ENCODE data around the gene TDP1. TPM values are rescaled to one million over a fixed set of nuclear protein-coding genes. Genes with fewer than 3 reads are reported as not detected.

TDP1 gene
- total and polyA plus RNA-seq, 2 of the 4 experiments (the other 2 are of a cell fraction), result 23.3 to 53.1 TPM

DNA sequence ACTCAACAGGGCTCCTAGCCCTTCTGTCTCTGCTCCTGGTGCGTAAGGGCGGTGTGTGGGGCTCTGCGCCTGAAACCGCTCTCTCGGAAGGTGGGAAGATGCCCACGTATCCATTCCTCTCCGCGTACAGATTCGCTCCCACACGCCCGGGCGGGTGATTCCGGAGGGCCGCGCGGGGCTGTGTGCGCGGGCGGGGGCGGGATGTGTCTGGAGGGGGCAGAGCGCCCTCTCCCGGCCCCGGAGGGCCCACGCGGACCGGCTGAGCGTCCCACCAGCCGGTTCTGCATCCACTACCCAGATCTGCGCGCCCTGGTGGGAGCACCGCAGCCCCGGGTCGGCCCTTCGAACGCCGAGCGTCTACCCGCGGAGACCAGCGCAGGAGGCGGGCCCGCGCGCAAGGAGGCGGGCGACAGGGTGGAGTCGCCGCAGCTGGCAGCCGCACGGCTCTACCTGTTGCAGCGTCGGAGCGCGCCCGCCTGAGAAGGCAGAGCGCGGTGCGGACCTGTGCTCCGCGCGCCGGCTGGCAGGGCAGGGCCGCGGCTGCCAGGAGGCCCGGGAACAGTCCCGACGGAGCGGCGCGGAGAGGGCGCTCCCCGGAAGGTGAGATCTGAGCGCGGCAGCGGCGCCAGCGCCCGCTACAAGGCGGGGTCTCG is 104.7 kb downstream of the TDP1 start:
- H2BK5ac ChIP-seq (ENCODE audit: low read depth, low read length, poor library complexity, severe bottlenecking), result no peak overlapping the region
- no peaks in the 10 kb centered on the region for H4K20me1 ChIP-seq (ENCODE audit: insufficient read depth, low read length)
- in situ Hi-C loops (cut with MboI; ENCODE audit: low sequenced_read_pairs), result no loop called here
- no peak overlapping the region for H2AK5ac ChIP-seq (ENCODE audit: low read depth, low read length)
- H3K4ac ChIP-seq (ENCODE audit: low read depth, low read length), result no peak overlapping the region
- H3K9me1 ChIP-seq (ENCODE audit: insufficient read depth, low read length), result no peaks in the 10 kb centered on the region
- H3K4me1 ChIP-seq (ENCODE audit: control insufficient read depth, insufficient read depth, low read length), result peaks cover 4% of the 10 kb centered on the region; the same call in 1 of the 2 replicates
- H3K9ac ChIP-seq (ENCODE audit: low read depth, low read length), result peak overlapping the region; percentile 65
- H2BK20ac ChIP-seq (ENCODE audit: low read depth, low read length), result no peak overlapping the region
- H3K23ac ChIP-seq (ENCODE audit: low read depth, low read length), result no peak overlapping the region
- H2BK120ac ChIP-seq (ENCODE audit: low read depth, low read length), result no peak overlapping the region
- no peak overlapping the region for H4K8ac ChIP-seq (ENCODE audit: low read depth in 2 of 2, low read length in 2 of 2)
- H4K91ac ChIP-seq (ENCODE audit: insufficient read depth, low read depth, low read length), result no peak overlapping the region
- peaks cover 60% of the 10 kb centered on the region for H3K27me3 ChIP-seq (ENCODE audit: control insufficient read depth, insufficient read depth, low read length)
- H3K4me2 ChIP-seq (ENCODE audit: low read depth, low read length), result peak overlapping the region; percentile 95
- DNase-seq (peak; percentile 51), ATAC-seq (ENCODE audit: low read depth) (peak; percentile 91)
- H2AFZ ChIP-seq (replicated peaks; ENCODE audit: low read length, poor library complexity), result peak overlapping the region; percentile 86
- no peaks in the 10 kb centered on the region for H3K79me1 ChIP-seq (ENCODE audit: low read depth in 1 of 2, low read length in 2 of 2)
- no peaks in the 10 kb centered on the region for H3K36me3 ChIP-seq (ENCODE audit: control insufficient read depth, insufficient read depth, low read length)
- no peak overlapping the region for H3K18ac ChIP-seq (ENCODE audit: low read depth, low read length)
- WGBS, 2 experiments (ENCODE audit: extremely low coverage in 2 of 2, insufficient read length in 1 of 2), result 0% methylated on average over 20 of the region's 80 CpGs; no CpG with 5 or more reads in 1 of the 2 experiments
- 0 out of 2 replicates have a peak, but pooled peaks cover 2% of the 10 kb centered on the region for H3K9me3 ChIP-seq (ENCODE audit: control insufficient read depth, insufficient read depth, low read length)
- no peak overlapping the region for H3K27ac ChIP-seq (ENCODE audit: insufficient read depth, low read length)
- intact Hi-C loops (cut with micrococcal nuclease), result loop anchor here (1.0 kb wide), 1 partner anchor 87 kb away; no protein-coding TSS in a partner anchor
- H2AK9ac ChIP-seq (replicated peaks; ENCODE audit: low read depth, low read length, poor library complexity), result peak overlapping the region; percentile 50
- dilution Hi-C loops (cut with HindIII; ENCODE audit: low sequenced_read_pairs, unreplicated experiment), result no loop called here
- TF ChIP-seq RCOR1 (IDR thresholded peaks at IDR 0.05; ENCODE audit: insufficient replicate concordance, low read length), result no peak
- no peak for TF ChIP-seq RFX5 (IDR thresholded peaks at IDR 0.05; ENCODE audit: low read depth, low read length)
- TF ChIP-seq, protein P1, sequence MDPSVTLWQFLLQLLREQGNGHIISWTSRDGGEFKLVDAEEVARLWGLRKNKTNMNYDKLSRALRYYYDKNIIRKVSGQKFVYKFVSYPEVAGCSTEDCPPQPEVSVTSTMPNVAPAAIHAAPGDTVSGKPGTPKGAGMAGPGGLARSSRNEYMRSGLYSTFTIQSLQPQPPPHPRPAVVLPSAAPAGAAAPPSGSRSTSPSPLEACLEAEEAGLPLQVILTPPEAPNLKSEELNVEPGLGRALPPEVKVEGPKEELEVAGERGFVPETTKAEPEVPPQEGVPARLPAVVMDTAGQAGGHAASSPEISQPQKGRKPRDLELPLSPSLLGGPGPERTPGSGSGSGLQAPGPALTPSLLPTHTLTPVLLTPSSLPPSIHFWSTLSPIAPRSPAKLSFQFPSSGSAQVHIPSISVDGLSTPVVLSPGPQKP (IDR thresholded peaks at IDR 0.05; ENCODE audit: borderline replicate concordance, low read depth, low read length), result no peak
- no peak for TF ChIP-seq MAFK (IDR thresholded peaks at IDR 0.05; ENCODE audit: low read depth, low read length)
- TF ChIP-seq CEBPB (IDR thresholded peaks at IDR 0.05; ENCODE audit: low read depth, low read length), result no peak
- peak; percentile 33 for TF ChIP-seq SMC3 (IDR thresholded peaks at IDR 0.05; ENCODE audit: low read depth, low read length)
- TF ChIP-seq RAD21 (IDR thresholded peaks at IDR 0.05; ENCODE audit: low read length), result peak; percentile 50
- TF ChIP-seq, protein P2, sequence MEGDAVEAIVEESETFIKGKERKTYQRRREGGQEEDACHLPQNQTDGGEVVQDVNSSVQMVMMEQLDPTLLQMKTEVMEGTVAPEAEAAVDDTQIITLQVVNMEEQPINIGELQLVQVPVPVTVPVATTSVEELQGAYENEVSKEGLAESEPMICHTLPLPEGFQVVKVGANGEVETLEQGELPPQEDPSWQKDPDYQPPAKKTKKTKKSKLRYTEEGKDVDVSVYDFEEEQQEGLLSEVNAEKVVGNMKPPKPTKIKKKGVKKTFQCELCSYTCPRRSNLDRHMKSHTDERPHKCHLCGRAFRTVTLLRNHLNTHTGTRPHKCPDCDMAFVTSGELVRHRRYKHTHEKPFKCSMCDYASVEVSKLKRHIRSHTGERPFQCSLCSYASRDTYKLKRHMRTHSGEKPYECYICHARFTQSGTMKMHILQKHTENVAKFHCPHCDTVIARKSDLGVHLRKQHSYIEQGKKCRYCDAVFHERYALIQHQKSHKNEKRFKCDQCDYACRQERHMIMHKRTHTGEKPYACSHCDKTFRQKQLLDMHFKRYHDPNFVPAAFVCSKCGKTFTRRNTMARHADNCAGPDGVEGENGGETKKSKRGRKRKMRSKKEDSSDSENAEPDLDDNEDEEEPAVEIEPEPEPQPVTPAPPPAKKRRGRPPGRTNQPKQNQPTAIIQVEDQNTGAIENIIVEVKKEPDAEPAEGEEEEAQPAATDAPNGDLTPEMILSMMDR (conservative IDR thresholded peaks at IDR 0.05; ENCODE audit: low read depth, low read length), result peak; percentile 57
- TF ChIP-seq CHD1 (IDR thresholded peaks at IDR 0.05; ENCODE audit: low read depth, low read length), result no peak
- peak; percentile 70 for TF ChIP-seq MAZ (IDR thresholded peaks at IDR 0.05; ENCODE audit: borderline replicate concordance, low read depth, low read length)
- POLR2A ChIA-PET (ENCODE audit: unreplicated experiment), result no interaction called here
- BruUV-seq (replicated peaks), result no TSS peak
- no peak overlapping the region for H2BK15ac ChIP-seq (ENCODE audit: low read depth, low read length)
- peak overlapping the region; percentile 74 for H3K4me3 ChIP-seq (ENCODE audit: insufficient read depth, low read depth, low read length)
- CTCF ChIA-PET, result interaction anchor here (0.6 to 1.3 kb wide), 3 partner anchors 82 to 741 kb away, joined by 3 to 5 read pairs (median 5); no protein-coding TSS in a partner anchor
- H4K5ac ChIP-seq (ENCODE audit: low read depth, low read length), result no peak overlapping the region
- H3K14ac ChIP-seq (replicated peaks; ENCODE audit: low read depth, low read length), result no peak overlapping the region
- H3K56ac ChIP-seq (ENCODE audit: extremely low read depth, insufficient read depth, low read length), result no peak overlapping the region
